Measurements from ENCODE around the gene PSAPL1. TPM values are rescaled to one million over a fixed set of nuclear protein-coding genes. Genes with fewer than 3 reads are reported as not detected.

Gene PSAPL1
- total RNA-seq, 1 experiment from 2014 or later: 0.05 TPM

GRCh38 chr4:7423801-7424552 is 10.8 kb downstream of the PSAPL1 start:
- CTCF ChIA-PET: no interaction called here

GRCh38 chr4:7423391-7423790 is 11.3 kb downstream of the PSAPL1 start:
- BruUV-seq (replicated peaks): no TSS peak
- TF ChIP-seq, protein P1, sequence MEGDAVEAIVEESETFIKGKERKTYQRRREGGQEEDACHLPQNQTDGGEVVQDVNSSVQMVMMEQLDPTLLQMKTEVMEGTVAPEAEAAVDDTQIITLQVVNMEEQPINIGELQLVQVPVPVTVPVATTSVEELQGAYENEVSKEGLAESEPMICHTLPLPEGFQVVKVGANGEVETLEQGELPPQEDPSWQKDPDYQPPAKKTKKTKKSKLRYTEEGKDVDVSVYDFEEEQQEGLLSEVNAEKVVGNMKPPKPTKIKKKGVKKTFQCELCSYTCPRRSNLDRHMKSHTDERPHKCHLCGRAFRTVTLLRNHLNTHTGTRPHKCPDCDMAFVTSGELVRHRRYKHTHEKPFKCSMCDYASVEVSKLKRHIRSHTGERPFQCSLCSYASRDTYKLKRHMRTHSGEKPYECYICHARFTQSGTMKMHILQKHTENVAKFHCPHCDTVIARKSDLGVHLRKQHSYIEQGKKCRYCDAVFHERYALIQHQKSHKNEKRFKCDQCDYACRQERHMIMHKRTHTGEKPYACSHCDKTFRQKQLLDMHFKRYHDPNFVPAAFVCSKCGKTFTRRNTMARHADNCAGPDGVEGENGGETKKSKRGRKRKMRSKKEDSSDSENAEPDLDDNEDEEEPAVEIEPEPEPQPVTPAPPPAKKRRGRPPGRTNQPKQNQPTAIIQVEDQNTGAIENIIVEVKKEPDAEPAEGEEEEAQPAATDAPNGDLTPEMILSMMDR (IDR thresholded peaks at IDR 0.05 in 2 of 3, conservative IDR thresholded peaks at IDR 0.05 in 1 of 3; ENCODE audit: borderline replicate concordance in 1 of 3, insufficient read depth in 1 of 3, low read depth in 2 of 3, low read length in 2 of 3): no peak
- TF ChIP-seq CEBPB (IDR thresholded peaks at IDR 0.05; ENCODE audit: low read depth) (no peak), EZH2phosphoT487 (IDR thresholded peaks at IDR 0.05; ENCODE audit: borderline replicate concordance) (no peak), FOSL1 (IDR thresholded peaks at IDR 0.05; ENCODE audit: low read depth) (no peak), EZH2 (IDR thresholded peaks at IDR 0.05) (no peak), ZFX (IDR thresholded peaks at IDR 0.05) (no peak), TCF7L2 (IDR thresholded peaks at IDR 0.05; ENCODE audit: borderline replicate concordance, extremely low read depth, insufficient read depth, insufficient read length) (no peak), EGR1 (IDR thresholded peaks at IDR 0.05; ENCODE audit: low read depth) (no peak), SP1 (IDR thresholded peaks at IDR 0.05; ENCODE audit: low read depth) (no peak), YY1 (IDR thresholded peaks at IDR 0.05; ENCODE audit: extremely low read depth, insufficient replicate concordance, low read depth, low read length) (no peak), ATF3 (IDR thresholded peaks at IDR 0.05) (no peak), CBX3 (IDR thresholded peaks at IDR 0.05; ENCODE audit: low read depth) (no peak), POLR2A (IDR thresholded peaks at IDR 0.05; ENCODE audit: borderline replicate concordance, extremely low read depth, insufficient read depth, insufficient read length) (no peak)

More at GRCh38 chr4:7423801-7424552, 10.8 kb downstream of the PSAPL1 start:
- Histone ChIP-seq H3K36me3 (ENCODE audit: control insufficient read depth in 1 of 2, insufficient read depth in 2 of 2, low read length in 2 of 2) (no peaks in the 10 kb centered on the region), H3K9me2 (ENCODE audit: insufficient read depth) (no peaks in the 10 kb centered on the region), H3K4me2 (ENCODE audit: low read length) (no peak overlapping the region), H3K27ac (ENCODE audit: low read depth, low read length) (no peak overlapping the region), H3K4me3 (replicated peaks in 1 of 2; ENCODE audit: low read depth in 1 of 2, low read length in 2 of 2) (no peak overlapping the region), H3K27me3 (ENCODE audit: insufficient read depth, low read length) (no peaks in the 10 kb centered on the region), H3K79me2 (ENCODE audit: insufficient read depth, low read length) (no peaks in the 10 kb centered on the region), H2AFZ (ENCODE audit: low read depth, low read length, poor library complexity, severe bottlenecking) (no peak overlapping the region), H3K4me1 (ENCODE audit: control insufficient read depth in 1 of 2, insufficient read depth in 2 of 2, low read length in 2 of 2) (no peaks in the 10 kb centered on the region), H4K20me1 (ENCODE audit: insufficient read depth) (no peaks in the 10 kb centered on the region), H3K9me3 (ENCODE audit: control insufficient read depth in 1 of 2, insufficient read depth in 1 of 2, low read depth in 1 of 2, low read length in 2 of 2) (no peaks in the 10 kb centered on the region), H3K9ac (ENCODE audit: low read length) (no peak overlapping the region)
- POLR2A ChIA-PET: no interaction called here
- TF ChIP-seq YY1 (IDR thresholded peaks at IDR 0.05; ENCODE audit: extremely low read depth, insufficient replicate concordance, low read depth, low read length) (no peak), CEBPB (IDR thresholded peaks at IDR 0.05; ENCODE audit: low read depth) (no peak), SRF (IDR thresholded peaks at IDR 0.05; ENCODE audit: low read depth) (no peak), ZNF274 (IDR thresholded peaks at IDR 0.05; ENCODE audit: low read depth, low read length) (no peak), POLR2AphosphoS5 (IDR thresholded peaks at IDR 0.05; ENCODE audit: low read depth, low read length) (no peak), CBX3 (IDR thresholded peaks at IDR 0.05; ENCODE audit: low read depth) (no peak), EGR1 (IDR thresholded peaks at IDR 0.05; ENCODE audit: low read depth) (no peak), RAD21 (IDR thresholded peaks at IDR 0.05; ENCODE audit: low read depth) (no peak), ELF1 (IDR thresholded peaks at IDR 0.05; ENCODE audit: borderline replicate concordance, low read depth) (no peak)
- no TSS peak for BruUV-seq (replicated peaks)
- intact Hi-C loops (cut with micrococcal nuclease): no loop called here
- DNase-seq (ENCODE audit: low read depth, low spot score) (no peak), ATAC-seq (no peak)
- RAD21 ChIA-PET (ENCODE audit: low non-redundant PET in 1 of 2, low total read pairs in 2 of 2, uncharacterized antibody in 2 of 2, unreplicated experiment in 2 of 2): no interaction called here

More at GRCh38 chr4:7423391-7423790, 11.3 kb downstream of the PSAPL1 start:
- Histone ChIP-seq H3K9me3 (ENCODE audit: control insufficient read depth in 1 of 2, insufficient read depth in 1 of 2, low read depth in 1 of 2, low read length in 2 of 2) (no peaks in the 10 kb centered on the region; a peak in 1 of 4 replicates), H3K4me2 (ENCODE audit: low read length) (no peak overlapping the region), H2AFZ (ENCODE audit: low read depth, low read length, poor library complexity, severe bottlenecking) (no peak overlapping the region), H3K79me2 (ENCODE audit: insufficient read depth, low read length) (no peaks in the 10 kb centered on the region), H3K36me3 (ENCODE audit: control insufficient read depth in 1 of 2, insufficient read depth in 2 of 2, low read length in 2 of 2) (no peaks in the 10 kb centered on the region), H4K20me1 (ENCODE audit: insufficient read depth) (no peaks in the 10 kb centered on the region), H3K27me3 (ENCODE audit: insufficient read depth, low read length) (no peaks in the 10 kb centered on the region), H3K4me3 (replicated peaks in 1 of 2; ENCODE audit: low read depth in 1 of 2, low read length in 2 of 2) (no peak overlapping the region), H3K27ac (ENCODE audit: low read depth, low read length) (no peak overlapping the region), H3K4me1 (ENCODE audit: control insufficient read depth in 1 of 2, insufficient read depth in 2 of 2, low read length in 2 of 2) (no peaks in the 10 kb centered on the region), H3K9ac (ENCODE audit: low read length) (no peak overlapping the region), H3K9me2 (ENCODE audit: insufficient read depth) (no peaks in the 10 kb centered on the region)
- POLR2A ChIA-PET: no interaction called here
- ATAC-seq: no peak
- DNase-seq (ENCODE audit: low read depth, low spot score): no peak
- CTCF ChIA-PET: no interaction called here
- RAD21 ChIA-PET (ENCODE audit: low non-redundant PET in 1 of 2, low total read pairs in 2 of 2, uncharacterized antibody in 2 of 2, unreplicated experiment in 2 of 2): no interaction called here
- intact Hi-C loops (cut with micrococcal nuclease): no loop called here
